NCI-H748 treated with DMSO at 0.1 percent for 48 hours (cell line): Measurements from ENCODE around the gene LRMDA.

Source experiments
- DNase-seq: peaks from one replicate; lab custom pipeline; 2025; lab: John Stamatoyannopoulos, UW

Gene LRMDA

DNA sequence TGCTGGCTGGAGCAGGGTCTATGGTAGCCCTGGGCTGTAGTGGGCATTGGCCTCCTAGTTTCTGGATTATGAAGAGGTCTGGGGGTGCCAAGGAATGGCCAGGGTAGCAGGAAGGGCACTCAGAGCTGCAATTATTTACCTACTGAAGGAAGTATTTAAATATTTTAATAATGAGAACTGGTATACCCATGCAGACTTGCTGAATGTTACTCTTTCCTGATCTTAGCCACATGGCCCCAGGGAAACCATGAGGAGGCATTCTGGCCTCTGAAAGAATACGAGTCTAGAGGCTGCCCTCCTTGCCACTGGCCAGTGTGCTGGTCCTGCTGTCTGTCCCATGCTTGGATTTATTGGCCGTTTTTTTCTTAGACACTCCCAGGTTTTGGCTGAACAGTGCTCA, 599.7 kb downstream of the LRMDA start:
- DNase-seq: no peak

DNA sequence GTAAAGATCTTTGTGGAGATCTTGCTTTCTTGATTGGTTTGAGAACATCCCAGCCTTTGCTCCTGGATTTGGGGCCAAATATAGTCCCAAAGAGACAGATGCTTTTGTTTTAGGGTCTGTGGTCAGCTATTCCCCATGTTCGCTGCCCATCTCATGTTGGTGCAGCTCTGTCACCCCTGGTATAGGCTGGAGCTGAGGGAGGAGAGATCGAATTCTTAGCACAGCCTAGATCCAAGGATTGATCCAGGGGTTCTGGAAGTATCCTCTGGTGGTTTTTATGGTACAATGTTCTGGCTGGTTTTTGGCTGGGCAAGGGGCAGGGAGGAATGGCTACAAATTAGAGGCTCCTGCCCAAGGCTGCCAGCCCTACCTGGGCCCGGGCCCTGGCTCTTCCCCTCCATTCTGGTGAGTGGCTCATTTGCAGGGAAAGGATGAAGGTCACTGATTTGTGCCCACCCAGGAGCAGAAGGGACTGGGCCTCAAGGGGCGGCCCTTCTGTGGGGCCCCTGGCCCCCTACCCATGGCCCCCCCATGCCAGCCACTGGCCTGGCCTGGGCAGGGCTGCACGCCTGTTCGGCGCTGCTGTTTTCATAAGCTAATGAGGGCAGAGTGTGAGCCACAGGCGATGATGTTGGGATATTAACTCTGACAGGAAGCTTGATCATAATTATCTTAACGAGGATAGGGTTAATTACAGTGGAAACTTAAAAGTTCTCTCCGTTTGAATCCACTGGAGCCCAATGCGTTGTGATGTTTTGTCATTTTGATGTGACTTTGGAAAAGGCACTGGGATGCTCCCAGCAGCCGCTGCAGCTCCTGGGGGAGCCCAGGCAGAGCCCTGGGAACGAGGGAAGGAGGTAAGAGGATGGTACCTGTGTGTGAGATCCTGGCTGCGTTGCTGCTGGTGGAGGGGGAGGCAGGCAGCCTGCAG, 600.6 kb downstream of the LRMDA start:
- no peak for DNase-seq

DNA sequence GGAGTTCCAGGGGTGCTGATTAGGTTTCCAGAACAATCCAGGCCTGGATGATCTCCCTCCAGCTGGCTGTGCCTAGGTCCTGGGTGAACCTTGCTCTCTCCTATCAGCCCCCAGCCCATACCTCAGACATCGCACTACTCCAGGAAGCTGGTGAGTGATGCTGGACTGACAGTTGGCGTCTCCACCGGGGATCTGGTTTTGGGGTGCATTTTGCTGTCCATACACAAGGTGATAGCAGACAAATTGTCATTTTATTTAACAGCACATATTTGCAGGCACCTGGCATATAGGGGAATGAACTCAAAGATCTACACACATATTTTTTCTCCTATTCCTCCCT, 601.2 kb downstream of the LRMDA start:
- DNase-seq: no peak

DNA sequence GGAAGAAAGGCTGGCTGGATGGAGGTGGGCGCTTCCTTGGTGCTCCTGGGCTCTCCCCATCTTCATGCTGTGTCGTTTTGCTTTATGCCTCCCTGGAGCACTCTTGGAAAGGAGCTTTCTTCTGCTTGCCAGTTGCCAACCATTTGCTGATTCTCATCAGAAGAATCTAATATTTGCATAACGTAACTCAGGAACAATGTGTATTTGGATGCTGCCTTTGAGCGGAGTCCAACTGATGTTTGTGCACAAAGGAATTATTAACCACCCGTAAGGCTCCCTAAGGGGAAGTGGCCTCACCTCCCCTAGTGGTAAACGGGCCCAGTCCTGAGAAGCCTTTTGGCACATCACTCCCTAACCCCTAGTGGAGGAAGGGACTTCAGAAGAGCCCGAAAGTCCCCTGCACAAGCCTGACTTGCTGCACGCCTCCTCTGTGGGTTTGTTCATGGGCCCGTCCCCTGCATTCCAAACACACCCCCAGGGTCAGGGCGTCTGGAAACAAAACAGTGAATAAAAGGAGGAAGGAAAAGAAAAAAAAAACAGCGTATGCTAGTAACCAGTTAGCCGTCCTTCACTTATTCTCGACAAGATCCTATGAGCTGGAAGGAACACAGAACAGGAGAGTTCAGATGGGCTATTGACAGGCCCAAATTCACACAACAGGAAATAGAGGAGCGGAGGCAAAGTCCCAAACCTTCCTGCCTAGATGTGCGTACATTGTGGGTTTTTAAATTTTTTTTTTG, 602.2 kb downstream of the LRMDA start:
- DNase-seq: no peak

DNA sequence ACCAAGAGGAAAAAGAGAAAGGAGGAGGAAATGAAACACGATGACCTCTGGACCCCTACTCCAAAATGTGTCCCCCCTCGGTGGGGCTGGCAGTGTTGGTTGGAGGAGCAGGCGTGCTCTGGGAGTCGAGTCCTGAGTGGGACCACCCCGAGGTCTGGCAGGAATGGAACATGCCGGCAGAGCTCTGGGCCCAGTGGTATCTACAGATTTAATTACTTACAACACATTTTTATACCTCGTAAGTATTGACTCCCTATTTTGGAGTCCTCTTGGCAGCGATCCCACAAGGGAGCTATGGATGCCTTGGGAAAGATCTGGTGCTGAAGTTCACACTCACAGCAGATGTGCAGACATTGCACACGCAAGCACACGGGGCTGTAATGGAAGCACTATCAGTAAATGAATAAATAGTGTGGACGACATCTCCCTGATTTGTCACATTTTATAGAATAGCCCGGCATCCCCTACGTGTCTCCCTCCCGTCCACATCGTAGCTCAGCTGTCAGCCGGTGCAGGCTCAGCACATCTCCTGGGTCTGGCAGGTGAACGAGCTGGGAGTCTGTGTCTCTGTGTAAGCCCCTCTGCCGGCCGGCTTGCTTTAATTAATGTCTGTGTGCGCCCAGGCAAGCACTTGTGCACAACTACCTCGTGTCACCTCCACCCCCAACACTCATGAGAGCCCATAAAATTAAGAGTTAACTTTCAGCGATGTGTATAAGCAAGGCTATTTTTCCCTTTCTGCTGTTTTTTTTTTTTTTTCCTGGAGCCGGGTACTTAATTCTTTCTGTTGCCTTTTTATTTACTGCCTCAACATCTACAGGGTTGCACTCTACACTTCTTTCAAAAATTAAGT, 603.2 kb downstream of the LRMDA start:
- DNase-seq: peak; percentile 47

DNA sequence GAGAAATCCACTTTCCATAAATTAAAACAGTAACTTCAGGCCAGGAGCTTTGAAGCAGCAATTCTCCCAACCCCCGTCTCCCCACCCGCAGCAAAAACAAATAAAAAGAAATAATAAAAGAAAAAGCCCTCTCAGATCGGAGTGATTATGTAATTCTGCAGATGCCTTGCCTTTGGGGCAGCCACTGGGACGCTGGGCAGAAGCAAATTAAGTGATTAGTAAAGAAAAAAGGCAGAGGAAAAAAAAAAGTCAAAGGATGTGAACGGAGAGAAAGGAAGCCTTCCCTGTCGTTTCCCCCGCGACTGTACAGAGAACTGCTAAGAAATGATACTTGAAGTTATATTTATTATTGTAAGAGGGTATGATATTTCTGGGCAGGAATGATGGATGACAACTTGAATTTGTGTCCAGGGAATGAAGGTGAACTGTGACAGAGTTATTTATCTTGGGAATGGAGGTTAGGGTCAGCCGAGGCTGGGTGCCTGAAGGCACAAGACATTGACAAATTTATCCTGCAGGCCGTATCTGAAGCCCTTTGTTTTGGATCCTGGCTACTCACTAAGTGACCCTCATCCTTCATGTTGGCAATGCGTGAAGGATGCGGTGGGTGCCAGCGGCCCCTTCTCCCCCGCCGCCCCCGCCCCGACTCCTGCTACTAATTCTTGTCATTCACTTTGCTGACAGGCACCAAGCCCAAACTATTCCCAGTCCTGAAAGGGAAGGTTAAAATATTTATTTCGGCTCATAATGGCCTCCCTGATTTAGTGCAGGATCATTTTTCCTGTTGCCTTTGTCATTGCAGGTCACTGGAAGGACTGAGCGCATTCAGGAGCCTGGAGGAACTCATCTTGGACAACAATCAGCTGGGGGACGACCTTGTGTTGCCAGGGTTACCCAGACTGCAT, 604.0 kb downstream of the LRMDA start:
- no peak for DNase-seq

DNA sequence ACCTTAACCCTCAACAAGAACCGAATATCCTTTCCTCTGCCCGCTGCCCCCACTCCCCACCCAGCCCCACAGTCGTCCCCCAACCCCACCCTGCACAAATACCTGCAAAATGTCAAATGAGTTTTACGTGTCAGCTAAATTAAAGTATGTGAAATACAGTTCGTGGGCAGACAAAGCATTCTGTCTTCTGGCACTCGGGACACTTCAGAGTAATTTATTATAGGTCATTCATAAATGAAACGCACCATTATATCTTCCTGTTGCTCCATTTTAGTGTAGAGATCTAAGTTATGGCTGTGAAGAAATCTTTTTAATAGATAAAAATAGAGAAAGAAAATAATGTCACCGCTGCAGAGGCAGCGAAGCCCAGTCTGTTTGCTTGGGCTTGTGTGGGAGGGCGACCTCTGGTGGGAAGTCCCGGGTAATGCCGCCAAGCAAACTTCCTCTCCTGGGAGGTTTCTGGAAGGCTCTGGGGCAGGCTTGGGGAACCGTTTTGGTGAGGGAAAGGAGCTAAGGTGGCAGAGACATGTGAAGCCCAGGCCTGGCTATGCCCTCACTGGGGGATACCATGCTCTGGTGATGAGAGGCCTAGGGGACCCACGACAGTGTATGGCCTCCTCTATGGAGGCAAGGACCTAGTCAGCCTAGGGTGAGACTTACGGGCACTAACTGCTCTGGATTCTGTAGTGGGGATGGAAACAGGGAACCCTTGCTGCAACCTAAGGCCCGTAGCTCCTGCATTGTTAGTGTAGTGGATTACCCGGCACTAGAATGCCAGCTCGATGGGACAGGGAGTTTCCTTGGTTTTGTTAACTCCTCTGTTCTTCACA, 604.9 kb downstream of the LRMDA start:
- DNase-seq: peak; percentile 12

DNA sequence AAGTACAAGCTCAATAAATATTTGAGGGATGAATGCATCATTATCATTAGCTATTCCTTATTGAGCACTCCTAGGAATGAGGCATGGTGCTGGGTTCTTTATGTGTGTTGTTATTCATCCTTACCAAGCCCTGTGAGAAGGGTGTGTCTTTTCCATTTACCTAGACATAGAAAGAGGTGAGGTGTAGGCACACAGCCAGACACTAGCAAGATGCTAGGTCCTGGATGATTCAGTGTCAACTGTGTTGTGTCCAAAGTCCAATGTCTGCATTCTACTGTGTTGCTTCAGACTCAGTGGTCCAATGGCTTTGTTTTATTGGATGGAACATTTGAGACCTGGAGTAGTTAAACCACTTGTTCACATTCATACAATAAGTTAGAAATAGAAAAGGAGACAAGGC, 605.5 kb downstream of the LRMDA start:
- DNase-seq: no peak

DNA sequence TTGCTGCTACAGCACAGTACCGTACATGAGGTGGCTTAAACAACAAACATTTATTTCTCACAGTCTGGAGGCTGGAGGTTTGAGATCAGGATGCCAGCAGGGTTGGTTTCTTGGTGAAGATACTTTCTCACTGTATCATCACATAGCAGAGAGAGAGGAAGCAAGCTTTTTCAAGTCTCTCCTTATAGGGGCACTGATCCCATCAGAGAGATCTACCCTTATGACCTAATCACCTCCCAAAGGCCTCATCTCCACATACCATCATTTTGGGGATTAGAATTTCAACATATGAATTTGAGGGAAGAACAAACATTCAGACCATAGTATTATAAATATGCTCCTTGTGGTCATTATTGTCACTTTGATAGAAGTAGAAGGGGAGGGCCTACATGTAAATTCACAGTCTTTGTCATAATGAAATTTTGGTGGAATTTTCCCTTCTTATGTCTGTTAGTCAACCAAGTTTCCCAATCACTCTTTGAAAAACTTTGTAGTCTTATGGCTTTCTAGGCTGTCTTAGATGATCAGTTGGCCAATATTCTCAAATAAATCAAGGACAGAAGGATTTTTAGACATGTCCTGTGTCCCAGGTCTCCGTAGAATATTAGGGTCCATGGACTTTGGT, 606.2 kb downstream of the LRMDA start:
- DNase-seq: no peak

DNA sequence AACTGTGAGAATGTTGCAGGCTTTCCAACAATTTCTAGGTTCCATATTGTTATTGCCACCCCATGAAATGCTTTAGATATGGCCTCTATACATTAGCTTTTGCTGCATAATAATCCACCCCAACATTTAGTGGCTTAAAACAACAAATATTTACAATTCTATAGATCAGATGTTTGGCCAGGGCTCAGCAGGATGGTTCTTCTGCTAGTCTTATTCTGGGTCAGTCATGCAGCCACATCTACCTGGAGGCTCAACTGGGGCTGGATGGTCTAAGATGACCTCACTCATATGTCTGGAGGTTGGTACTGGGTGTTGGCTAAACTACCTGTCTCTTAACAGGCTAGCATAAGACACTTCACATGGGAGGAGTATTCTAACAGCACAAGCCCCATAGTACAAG, 607.3 kb downstream of the LRMDA start:
- no peak for DNase-seq

DNA sequence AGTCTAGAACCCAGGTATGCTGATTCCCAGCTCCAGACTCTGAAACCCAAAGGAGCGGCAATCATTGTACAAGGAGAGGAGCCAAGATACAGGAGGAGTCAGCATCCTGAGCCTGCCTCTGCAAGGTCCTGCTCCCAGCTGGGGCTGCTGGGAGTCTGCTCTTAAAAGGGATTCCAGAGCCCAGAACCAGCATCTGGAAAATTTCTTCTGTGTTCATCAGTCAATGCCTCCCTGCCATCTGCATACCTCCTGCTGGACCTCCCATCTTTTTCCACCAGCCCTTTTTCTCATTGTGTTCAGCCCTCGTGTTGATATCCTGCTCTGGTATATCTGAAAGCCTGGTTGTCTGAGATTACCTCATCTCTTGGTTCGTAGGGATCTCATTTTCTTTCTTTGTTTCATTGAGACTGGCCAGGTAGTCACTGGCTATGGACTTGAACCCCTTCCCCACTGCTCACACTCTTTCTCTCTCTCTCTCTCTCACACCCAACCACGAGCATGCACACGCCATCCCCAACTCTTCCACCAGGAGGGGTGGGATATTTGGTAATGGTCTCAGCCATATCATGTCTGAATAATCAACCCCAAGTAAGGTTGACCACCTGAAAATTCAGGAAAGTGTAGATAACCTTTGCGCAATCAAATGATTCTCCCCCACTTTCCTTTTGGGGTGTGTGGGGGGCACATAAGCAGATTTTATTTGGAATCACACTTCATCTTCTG, 608.8 kb downstream of the LRMDA start:
- no peak for DNase-seq

DNA sequence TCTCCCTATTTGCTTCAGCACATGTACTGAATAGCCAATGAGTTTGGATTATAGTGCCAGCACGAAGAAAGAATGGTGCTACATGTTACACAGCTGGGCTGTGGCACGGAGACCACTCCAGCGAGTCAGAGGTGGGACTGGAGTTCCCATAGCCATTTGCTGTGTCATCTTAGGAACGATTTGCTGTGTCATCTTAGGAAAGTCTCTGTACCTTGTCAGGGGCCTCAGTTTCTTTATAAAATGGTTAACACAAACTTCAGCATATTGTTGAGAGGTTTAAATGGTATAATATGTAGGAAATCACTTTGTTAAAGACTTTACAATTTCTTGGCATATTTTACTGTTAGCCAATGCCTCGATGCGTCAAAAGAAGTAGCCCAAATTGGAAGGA, 609.4 kb downstream of the LRMDA start:
- no peak for DNase-seq

DNA sequence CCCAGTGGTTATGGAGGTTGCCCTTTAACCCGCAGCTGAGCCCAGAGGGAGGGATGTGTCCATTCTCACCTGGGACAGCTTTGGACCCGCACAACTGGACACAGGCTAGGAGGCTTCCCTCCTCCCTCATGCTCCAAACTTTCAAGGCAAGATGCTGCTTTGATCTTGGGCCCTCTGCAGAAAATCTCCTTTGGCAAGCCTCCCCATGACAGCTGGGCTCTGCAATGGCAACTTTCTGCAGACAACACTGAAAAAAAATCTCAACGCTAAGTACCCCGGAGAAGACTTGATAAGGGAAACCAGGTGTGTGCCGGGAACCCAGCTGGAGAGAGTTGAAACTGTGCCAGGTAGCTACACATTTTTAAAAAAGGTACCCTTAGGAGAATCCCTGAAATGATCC, 610.1 kb downstream of the LRMDA start:
- DNase-seq: no peak

DNA sequence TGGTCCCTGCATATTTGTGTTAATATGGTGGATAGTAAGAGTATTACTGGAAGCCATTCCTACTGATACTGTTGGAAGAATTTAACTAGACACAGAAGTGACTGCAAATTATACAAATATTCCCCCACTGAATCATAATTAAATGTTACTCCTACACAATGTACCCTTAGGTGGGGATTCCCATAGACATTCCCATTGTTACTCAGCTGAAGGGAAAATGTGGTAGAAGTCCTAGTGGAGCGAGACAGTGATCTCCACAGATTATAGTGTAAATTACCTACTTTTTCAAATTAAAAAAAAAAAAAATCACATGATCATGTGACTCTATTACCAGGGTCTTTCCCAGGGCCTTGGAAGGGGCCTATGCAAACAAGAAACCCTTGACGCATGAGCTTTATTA, 611.8 kb downstream of the LRMDA start:
- DNase-seq: no peak

DNA sequence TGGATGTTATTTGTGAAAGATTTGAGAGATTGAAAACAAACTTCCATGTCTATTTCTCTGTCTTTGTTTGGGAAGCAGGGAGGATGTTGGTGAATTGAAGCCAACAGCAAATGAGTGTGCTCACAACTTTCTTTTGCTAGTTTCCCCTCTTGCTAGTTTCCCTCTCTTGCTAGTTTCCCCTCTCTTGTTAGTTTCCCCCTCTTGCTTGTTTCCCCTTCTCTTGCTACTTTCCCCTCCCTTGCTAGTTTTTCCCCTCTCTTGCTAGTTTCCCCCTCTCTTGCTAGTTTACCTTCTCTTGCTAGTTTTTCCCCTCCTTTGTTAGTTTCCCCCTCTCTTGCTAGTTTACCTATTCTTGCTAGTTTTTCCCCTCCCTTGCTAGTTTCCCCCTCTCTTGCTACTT, 613.3 kb downstream of the LRMDA start:
- DNase-seq: no peak

DNA sequence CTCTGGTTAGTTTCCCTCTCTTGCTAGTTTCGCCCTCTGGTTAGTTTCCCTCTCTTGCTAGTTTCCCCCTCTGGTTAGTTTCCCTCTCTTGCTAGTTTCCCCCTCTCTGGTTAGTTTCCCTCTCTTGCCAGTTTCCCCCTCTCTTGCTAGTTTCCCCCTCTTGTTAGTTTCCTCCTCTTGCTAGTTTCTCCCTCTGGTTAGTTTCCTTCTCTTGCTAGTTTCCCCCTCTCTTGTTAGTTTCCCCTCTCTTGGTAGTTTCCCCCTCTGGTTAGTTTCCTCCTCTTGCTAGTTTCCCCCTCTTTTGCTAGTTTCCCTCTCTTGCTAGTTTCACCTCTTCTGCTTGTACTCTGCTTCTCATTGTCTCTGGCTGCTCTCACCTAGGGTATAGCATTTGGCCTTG, 613.8 kb downstream of the LRMDA start:
- no peak for DNase-seq

DNA sequence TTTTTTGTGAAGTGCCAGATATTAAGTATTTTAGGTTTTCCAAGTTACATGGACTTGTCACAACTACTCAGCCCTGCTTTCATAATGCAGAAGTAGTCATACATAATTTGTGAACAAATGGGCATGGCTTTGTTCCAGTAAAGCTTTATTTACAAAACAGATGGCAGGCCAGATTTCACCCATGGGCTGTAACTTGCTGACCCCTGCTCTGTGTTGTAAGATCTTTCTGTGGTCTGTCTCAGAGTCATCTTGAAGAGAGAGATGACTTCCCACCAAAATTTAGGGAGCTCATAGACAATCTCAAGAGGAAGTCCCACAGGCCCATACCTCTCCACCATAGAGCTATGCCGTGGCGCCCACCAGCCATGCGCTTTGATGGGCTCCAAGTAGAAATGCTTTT, 616.1 kb downstream of the LRMDA start:
- no peak for DNase-seq

DNA sequence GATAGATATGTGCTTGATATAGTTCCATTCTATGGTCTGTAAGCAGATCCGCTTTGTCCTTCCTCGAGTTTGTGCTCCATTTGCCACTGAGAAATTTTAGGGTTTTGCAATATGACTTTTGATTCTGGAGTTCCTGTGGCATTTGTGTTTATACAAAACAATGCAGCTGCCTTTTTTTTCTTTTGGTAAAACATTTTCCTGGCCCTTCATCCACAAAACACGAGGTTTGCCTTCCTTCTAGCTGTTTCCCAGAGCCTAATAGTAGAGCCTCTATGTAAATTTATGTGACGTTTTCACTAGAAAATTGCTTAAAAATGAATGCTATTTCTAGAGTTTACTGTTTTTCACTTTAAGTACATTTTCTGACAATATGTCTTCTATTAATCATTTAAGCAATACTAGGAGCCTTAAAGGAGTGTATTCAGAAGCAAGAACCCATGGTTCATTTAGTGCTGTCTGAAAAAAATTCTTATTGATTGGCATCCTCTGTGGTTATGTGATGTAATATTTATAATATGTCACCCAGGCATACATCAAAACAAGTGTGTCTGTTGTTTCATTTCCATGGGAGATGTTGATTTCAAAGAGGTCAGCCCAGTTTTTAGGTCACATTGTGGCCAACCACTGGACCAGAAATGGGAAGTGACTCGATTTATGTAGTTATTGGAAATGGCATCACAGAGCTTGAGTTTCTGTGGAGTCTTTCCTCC, 618.3 kb downstream of the LRMDA start:
- DNase-seq: no peak

DNA sequence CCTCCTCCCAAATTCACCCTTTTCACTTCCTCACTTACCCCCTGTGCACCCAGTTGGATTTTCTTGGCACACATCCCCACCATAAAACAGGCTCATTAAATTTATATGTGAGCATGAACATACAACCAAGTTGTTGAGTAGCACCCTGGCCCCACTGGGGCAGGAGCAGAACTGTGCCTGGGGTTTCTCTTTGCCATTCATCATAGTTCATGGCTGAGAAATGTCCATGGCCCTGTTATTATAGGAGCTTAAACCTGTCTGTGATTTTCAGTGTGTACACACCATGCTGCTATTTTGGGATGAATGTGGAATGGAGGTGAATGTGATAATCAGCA, 618.8 kb downstream of the LRMDA start:
- DNase-seq: no peak
